ENCODE data around the gene MDFI.

MDFI gene

DNA sequence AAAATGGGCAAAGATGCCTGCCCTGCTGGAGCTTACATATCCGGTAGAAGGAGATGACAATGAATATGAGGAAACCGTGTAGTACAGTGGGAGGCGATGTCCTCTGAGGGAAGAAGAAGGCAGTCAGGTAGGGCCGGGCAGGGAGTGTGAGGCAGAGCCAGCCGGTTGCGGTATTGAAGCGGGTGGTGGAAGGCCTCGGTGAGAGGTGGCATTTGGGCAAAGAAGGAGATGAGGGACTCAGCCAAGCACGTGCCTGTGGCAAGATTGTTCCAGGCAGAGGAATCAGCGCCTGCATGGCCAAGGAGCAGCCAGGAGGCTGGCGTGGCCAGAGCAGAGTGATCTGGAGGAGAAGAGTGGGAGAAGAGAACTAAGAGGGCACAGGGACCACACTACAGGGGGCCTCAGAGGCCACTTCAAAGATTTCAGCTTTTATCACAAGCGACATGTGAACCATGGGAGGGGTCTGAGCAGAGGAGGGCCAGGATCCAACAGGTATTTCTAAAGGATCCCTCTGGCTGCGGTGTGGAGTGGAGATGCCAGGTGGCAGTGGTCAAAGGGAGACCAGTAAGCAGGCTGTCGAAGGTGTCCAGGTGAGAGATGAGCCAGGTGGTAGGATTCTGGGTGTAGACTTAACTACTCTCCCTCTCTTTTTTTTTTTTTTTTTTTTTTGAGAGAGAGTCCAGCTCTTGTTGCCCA lies 13.8 kb downstream of the MDFI start:
- no peak for DNase-seq

DNA sequence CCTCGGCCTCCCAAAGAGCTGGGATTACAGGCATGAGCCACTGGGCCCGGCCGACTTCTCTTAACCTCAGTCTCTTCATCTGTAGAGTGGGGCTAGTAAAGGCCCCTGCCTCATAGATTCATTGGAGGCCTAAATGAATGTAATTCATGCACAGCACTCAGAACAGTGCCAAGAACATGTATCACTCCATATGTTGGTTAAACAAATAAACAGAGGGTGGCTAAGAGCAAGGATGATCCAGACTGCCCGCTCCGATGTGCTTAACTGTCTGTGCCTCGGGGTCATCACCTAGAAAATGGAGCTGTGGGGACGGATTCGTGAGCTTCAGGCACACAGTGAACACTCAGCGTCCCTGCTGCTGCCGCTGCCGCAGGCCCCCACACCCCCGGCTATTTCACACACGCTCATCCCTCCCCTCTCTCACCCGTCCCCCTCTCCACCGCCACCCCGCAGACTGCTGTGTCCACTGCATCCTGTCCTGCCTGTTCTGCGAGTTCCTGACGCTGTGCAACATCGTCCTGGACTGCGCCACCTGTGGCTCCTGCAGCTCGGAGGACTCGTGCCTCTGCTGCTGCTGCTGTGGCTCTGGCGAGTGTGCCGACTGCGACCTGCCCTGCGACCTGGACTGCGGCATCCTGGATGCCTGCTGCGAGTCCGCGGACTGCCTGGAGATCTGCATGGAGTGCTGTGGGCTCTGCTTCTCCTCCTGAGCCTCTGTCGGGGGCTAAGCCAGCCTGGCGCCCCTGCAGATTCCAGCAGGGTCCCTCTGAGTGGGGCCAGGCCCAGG lies 14.8 kb downstream of the MDFI start:
- DNase-seq, result no peak

DNA sequence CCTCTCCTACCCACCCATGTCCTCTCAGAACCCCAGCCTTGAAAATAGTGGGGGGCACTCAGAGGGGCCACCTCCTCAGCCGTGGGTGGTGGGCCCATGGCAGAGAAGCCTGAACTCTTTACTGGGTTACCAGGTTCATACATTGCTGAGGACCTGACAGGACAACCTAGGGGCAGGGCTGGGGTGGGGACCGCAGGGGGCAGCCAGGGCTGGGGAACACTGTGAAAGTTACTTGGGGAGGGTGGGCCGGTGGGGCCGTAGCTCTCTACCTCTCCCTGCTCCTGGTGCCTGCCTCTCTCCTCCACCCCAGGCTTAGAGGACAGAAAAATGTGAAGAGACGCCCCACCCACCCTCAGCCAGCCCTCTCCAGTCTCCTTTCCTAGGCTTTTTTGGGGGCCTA lies 15.4 kb downstream of the MDFI start:
- no peak for DNase-seq

DNA sequence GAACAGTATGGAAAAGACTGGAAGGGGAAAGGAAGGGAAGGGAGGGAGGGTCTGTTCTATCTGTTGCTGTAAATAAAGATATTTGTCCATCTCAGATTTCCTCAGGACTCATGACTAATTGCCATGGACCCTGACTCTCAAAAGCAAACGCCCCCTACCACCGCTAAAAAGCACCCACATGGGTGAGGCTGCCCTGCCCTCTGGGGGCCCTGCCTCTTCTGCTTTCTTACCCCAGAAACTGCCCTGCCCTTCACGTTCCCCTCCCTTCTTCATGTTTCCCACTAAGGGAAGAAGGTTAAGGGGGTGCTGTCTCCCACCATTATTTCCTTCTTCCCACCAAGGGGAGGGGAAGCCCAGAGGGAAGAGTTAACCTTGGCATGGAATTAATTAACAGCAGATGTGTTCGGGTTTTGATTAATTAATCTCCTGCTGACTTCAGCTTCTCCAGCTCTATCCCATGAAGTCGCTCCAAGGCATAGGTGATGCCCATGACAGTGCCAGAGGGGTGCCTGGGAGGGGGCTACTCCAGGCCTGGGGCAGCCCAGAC lies 16.0 kb downstream of the MDFI start:
- DNase-seq, result no peak

DNA sequence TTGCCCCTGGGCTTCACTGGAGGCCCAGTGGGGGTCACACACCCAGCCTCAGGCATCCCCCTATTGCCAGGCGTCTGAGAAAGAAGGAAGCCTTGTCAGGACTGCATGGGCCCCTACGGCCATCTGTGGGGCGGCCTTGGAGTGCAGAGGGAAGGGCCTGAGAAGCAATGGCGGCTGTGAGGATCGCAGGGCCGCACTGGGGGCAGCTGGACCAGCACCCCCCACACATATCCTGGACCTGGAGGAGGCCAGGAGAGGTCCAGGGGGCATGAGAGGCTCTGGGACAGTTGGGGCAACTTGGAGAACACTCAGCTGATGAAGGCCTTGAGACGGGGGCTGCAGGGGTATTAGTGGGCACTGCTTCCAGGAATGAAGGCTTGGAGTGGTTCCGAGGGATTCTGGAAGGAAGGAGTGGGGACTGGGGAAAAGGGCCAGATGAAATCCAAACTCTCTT lies 16.5 kb downstream of the MDFI start:
- no peak for DNase-seq

- no peak for DNase-seq
Measured at GRCh38 chr6:41655176-41655575, 16.9 kb downstream of the MDFI start.

DNA sequence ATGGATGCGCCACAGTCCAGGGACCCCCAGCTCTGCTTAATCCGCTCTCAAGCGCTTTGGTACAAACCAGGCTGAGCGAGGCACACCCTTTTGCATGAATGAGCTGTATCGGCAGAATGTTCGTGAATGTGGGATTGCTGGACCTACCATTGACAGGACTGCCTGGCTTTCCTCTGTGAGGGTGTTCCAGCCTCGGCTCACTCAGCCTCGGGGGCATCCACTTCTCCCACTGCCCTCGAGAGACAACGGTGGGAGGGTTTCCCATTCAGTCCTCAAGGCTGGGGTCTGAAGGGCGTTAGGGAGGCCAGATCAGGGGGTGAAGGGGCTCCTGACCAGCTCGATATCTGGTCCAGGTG lies 17.4 kb downstream of the MDFI start:
- DNase-seq, result no peak

GRCh38 chr6:41656002-41656691 lies 17.9 kb downstream of the MDFI start:
- no peak for DNase-seq

GRCh38 chr6:41657131-41658094 lies 19.1 kb downstream of the MDFI start:
- DNase-seq, result no peak

- DNase-seq, result no peak
Measured at GRCh38 chr6:41658636-41659035, 20.4 kb downstream of the MDFI start.

DNA sequence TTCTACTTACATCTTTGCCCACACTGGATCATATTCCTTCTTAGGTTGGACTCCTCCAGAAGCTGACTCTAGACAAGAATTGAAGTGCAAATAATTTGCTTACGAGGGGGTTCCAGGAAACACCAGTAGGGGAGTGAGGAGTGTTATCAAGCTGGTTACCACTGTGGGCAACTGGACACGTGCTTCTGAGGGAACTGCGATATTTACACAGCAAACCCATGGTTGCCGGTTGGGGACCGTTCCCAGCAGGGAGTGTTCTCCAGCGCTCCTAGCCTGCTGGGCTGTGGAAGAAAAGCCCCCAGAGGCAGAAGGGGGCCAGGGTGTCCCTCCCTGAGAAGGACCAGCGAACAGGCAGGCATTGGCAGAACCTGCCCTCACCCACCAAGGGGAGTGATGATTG lies 21.7 kb downstream of the MDFI start:
- DNase-seq, result no peak

DNA sequence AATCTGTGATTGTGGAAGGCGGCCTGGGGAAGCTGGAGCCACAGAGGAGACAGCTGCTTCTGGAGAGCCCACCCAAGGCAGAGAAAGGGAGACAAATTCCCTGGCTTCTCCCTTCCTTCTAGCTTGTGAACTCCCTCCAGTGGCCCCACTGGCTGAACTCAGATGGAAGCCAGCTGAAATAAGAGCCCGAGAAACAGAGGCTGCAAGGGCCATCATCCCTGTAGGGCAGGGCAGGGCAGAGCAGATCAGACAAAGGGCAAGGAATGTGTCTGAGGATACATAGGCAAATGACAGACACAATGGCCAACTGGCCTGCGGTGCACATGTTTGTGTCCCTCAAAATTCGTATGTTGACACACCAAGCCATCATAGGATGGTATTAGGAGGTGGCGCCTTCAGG lies 25.3 kb downstream of the MDFI start:
- DNase-seq, result no peak

DNA sequence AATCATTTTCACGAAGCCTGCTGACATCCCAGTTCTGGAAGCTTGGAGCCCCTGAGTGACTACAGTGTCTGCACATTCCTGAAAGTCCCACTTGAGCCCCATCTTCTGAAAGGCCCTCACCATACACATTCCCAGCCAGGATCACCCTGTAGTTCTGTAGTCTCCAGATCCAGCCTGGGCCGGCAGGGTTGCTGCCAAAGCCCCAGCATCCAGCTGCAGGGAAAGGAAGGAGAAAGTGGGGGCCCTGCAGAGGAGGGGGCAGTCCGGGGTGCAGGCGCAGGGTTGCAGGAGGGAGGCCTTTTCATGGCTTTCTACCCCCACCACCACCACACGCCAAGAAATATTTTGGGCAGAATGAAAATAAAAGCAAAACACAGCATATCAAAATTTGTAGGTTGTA lies 26.0 kb downstream of the MDFI start:
- DNase-seq, result no peak

GRCh38 chr6:41667195-41667594 lies 28.9 kb downstream of the MDFI start:
- DNase-seq, result no peak

GRCh38 chr6:41668968-41669367 lies 30.7 kb downstream of the MDFI start:
- DNase-seq, result no peak

- DNase-seq, result no peak
Measured at GRCh38 chr6:41670703-41671360, 32.6 kb downstream of the MDFI start.

DNA sequence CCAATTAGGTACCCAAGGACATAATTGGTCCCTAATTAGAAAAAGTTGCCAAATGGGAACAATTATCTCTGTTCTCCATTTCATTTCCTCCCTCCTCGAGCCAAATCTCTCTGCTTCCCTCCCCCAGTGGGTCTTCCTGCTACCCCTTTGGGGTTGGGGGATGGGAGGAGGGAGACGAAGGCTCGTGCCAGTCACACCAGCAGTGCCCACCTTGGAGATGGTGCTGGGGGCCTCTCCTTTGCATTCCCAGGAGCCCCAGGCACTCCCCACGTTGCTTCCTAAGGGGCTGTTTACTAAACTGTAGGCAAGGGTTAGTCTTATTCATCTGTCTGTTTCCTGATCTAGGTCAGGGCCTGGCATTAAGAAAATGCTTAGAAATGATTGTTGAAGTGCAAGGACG lies 33.1 kb downstream of the MDFI start:
- no peak for DNase-seq

DNA sequence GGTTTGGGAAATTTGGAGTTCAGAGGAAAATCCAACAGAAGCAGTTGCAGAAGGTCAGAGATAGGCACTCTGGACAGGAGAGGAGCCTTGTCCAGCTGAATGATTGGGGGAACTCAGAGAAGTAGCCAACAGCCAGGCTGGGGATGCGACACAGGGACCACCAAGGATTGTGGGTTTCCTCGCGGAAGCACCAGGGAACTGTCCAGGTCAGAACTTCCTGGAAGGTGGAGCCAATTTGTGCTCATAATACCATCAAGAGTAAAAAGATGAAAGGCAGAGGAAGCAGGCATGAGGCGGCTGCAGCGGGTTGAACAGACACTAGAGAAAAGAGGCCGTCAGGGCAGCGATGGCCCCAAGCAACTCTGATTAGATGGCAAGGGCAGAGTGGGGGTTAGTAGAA lies 33.7 kb downstream of the MDFI start:
- no peak for DNase-seq

- no peak for DNase-seq
Measured at GRCh38 chr6:41672816-41673703, 34.8 kb downstream of the MDFI start.

GRCh38 chr6:41673704-41674000 lies 35.4 kb downstream of the MDFI start:
- no peak for DNase-seq
